Measurements from ENCODE around the gene NHLRC2. TPM values are rescaled to one million over a fixed set of nuclear protein-coding genes. Genes with fewer than 3 reads are reported as not detected.
A peak's percentile ranks its signal among the peaks of the same experiment; 100 is the strongest.

Gene NHLRC2
- total and polyA plus RNA-seq, 2 of the 13 experiments (the other 11 are each of a cell fraction or from before 2014, with no cell fraction given) = 7.6 to 12.7 TPM

GRCh38 chr10:113854761-113855588 is 514 bp downstream of the NHLRC2 start (continued):
- TF ChIP-seq ZHX2 (IDR thresholded peaks at IDR 0.05; ENCODE audit: low read depth) (no peak), ZHX2 (CRISPR knock-in tag; IDR thresholded peaks at IDR 0.05; ENCODE audit: borderline replicate concordance) (0 out of 2 replicates have a peak, but pooled peaks have one; percentile 53), AGO2 (optimal IDR thresholded peaks at IDR 0.05; ENCODE audit: low read depth, low read length) (peak; percentile 71), PHF8 (CRISPR knock-in tag; IDR thresholded peaks at IDR 0.05) (peak; percentile 88), RBFOX2 (IDR thresholded peaks at IDR 0.05; ENCODE audit: low read depth, low read length) (peak; percentile 90), ZSCAN21 (CRISPR knock-in tag; IDR thresholded peaks at IDR 0.05; ENCODE audit: borderline replicate concordance) (peak; percentile 30; the same call in 1 of the 2 replicates), ZNF557 (CRISPR knock-in tag; IDR thresholded peaks at IDR 0.05) (peak; percentile 61; the same call in 1 of the 2 replicates), ZBTB43 (CRISPR knock-in tag; conservative IDR thresholded peaks at IDR 0.05) (peak; percentile 56; the same call in 1 of the 2 replicates), ATAD3A (CRISPR knock-in tag; IDR thresholded peaks at IDR 0.05) (no peak), ZNF891 (CRISPR knock-in tag; IDR thresholded peaks at IDR 0.05) (peak; percentile 89; the same call in 1 of the 2 replicates), TAF15 (IDR thresholded peaks at IDR 0.05; ENCODE audit: low read depth, low read length, poor library complexity, severe bottlenecking) (peak; percentile 59), GATAD2A (CRISPR knock-in tag; IDR thresholded peaks at IDR 0.05) (0 out of 2 replicates have a peak, but pooled peaks have one; percentile 18), NRL (CRISPR knock-in tag; IDR thresholded peaks at IDR 0.05; ENCODE audit: borderline replicate concordance) (peak; percentile 64; the same call in 1 of the 2 replicates), PATZ1 (CRISPR knock-in tag; IDR thresholded peaks at IDR 0.05) (peak; percentile 97), TFE3 (CRISPR knock-in tag; IDR thresholded peaks at IDR 0.05) (peak; percentile 17; the same call in 1 of the 2 replicates), ZNF878 (CRISPR knock-in tag; IDR thresholded peaks at IDR 0.05) (no peak), ZNF337 (CRISPR knock-in tag; IDR thresholded peaks at IDR 0.05; ENCODE audit: borderline replicate concordance, low read depth) (0 out of 2 replicates have a peak, but pooled peaks have one; percentile 29), RNF2 (conservative IDR thresholded peaks at IDR 0.05; ENCODE audit: low read depth) (0 out of 2 replicates have a peak, but pooled peaks have one; percentile 34)
